GM23338 (cell line): ENCODE results near the gene ZNF35.

Experiments used
- CTCF ChIP-seq, 2 experiments: fragments of 200-600 bp in 1 of 2; sonication (generic) in 1 of 2; conservative IDR thresholded peaks; 2 replicates each; pipeline versions ENCODE4 v1.5.1 to v1.6.1; 2016 to 2017; ENCODE audit warnings: antibody characterized with exemption in 2 of 2, low read depth in 2 of 2, mild to moderate bottlenecking in 2 of 2, moderate library complexity in 1 of 2
- JUNB ChIP-seq: IDR thresholded peaks from one replicate; pipeline ENCODE4 v1.6.1; 2016; ENCODE audit warnings: antibody characterized with exemption; ENCODE audit not compliant: unreplicated experiment
- POLR2AphosphoS5 ChIP-seq: IDR thresholded peaks from 2 replicates; pipeline ENCODE4 v1.6.1; 2016; ENCODE audit warnings: antibody characterized with exemption, low read depth

DNA sequence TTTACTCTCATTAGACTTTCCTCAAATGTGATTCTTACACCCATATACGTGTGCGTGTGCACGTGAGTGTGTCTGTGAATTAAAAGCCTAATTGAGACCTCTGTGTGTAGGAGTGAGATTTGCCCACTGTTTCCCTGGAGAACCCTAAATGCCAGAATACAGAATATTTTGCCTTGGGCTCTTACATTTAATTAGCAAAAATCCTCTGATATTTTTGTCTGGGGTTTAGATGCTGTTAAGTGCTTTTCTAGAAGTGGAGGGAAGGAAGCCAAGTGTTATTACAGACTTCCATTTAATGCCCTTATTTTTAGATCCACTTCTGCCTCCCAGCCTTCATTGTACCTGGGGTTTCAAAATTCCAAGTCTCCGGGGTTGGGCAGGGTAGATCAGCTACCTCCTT is 17.8 kb downstream of the ZNF35 start:
- TF ChIP-seq CTCF (conservative IDR thresholded peaks at IDR 0.05; ENCODE audit: low read depth in 2 of 2) (no peak), POLR2AphosphoS5 (no peak), JUNB (no peak)
